ENCODE results near the gene GLP1R. TPM values are rescaled to one million over a fixed set of nuclear protein-coding genes. Genes with fewer than 3 reads are reported as not detected.

The GLP1R gene
- total RNA-seq, 4 donors from 2014 or later = 0.54 TPM; not detected in 3

Other genes starting within 250 kb of the GLP1R start
- 10 to 100 TPM; 16.4 to 23.2 (median 20.7) TPM for gene SAYSD1, start 66.4 kb downstream of the GLP1R start, total RNA-seq
- gene KCNK5, start 180.7 kb downstream of the GLP1R start, total RNA-seq = 10 to 100 TPM in 1 of 4 donors, 1 to 10 TPM in 3; 7.3 to 11.5 (median 8.0) TPM